ENCODE measurements around the gene NF2.

The NF2 gene

GRCh38 chr22:29738118-29738815, 134.8 kb downstream of the NF2 start:
- no peak for DNase-seq (ENCODE audit: low read depth in 2 of 3, low spot score in 2 of 3)

- DNase-seq (ENCODE audit: low read depth in 2 of 3, low spot score in 2 of 3), result no peak
Measured at GRCh38 chr22:29739346-29739875, 136.0 kb downstream of the NF2 start.

GRCh38 chr22:29740216-29740615, 136.8 kb downstream of the NF2 start:
- no peak for DNase-seq (ENCODE audit: low read depth in 2 of 3, low spot score in 2 of 3)

GRCh38 chr22:29741926-29742325, 138.5 kb downstream of the NF2 start:
- DNase-seq (ENCODE audit: low read depth in 2 of 3, low spot score in 2 of 3), result no peak

GRCh38 chr22:29742326-29742725, 138.9 kb downstream of the NF2 start:
- no peak for DNase-seq (ENCODE audit: low read depth in 2 of 3, low spot score in 2 of 3)

GRCh38 chr22:29744902-29745301, 141.5 kb downstream of the NF2 start:
- no peak for DNase-seq (ENCODE audit: low read depth in 2 of 3, low spot score in 2 of 3)

GRCh38 chr22:29747832-29748231, 144.4 kb downstream of the NF2 start:
- no peak for DNase-seq (ENCODE audit: low read depth in 2 of 3, low spot score in 2 of 3)
